ENCODE measurements around the gene TMEM120A.

- no peak for TF ChIP-seq EZH2 (IDR thresholded peaks at IDR 0.05; ENCODE audit: borderline replicate concordance, low read depth, low read length, severe bottlenecking)
- TF ChIP-seq CTCF (IDR thresholded peaks at IDR 0.05; ENCODE audit: borderline replicate concordance, extremely low read depth, low read length, poor library complexity, severe bottlenecking), result no peak
Observed at GRCh38 chr7:75984130-75985008, 10.0 kb downstream of the TMEM120A start.
